ENCODE measurements around the gene DPF3. TPM values are rescaled to one million over a fixed set of nuclear protein-coding genes. Genes with fewer than 3 reads are reported as not detected.

The DPF3 gene
- total RNA-seq, 1 experiment from 2014 or later = not detected

GRCh38 chr14:72619111-72619571 is 274.8 kb downstream of the DPF3 start:
- DNase-seq (ENCODE audit: low spot score) = no peak
- in situ Hi-C loops (cut with HindIII; ENCODE audit: low sequenced_read_pairs) = no loop called here

- in situ Hi-C loops (cut with HindIII; ENCODE audit: low sequenced_read_pairs) = no loop called here
- no peak for DNase-seq (ENCODE audit: low spot score)
Observed at GRCh38 chr14:72618424-72618823, 275.5 kb downstream of the DPF3 start.

- in situ Hi-C loops (cut with HindIII; ENCODE audit: low sequenced_read_pairs) = no loop called here
- peak; percentile 81 for DNase-seq (ENCODE audit: low spot score)
Observed at GRCh38 chr14:72617391-72618031, 276.4 kb downstream of the DPF3 start.

- no peak for DNase-seq (ENCODE audit: low spot score)
- in situ Hi-C loops (cut with HindIII; ENCODE audit: low sequenced_read_pairs) = no loop called here
Observed at GRCh38 chr14:72616811-72617210, 277.1 kb downstream of the DPF3 start.

GRCh38 chr14:72616294-72616693 is 277.6 kb downstream of the DPF3 start:
- no peak for DNase-seq (ENCODE audit: low spot score)
- in situ Hi-C loops (cut with HindIII; ENCODE audit: low sequenced_read_pairs) = no loop called here

GRCh38 chr14:72615451-72616121 is 278.3 kb downstream of the DPF3 start:
- in situ Hi-C loops (cut with HindIII; ENCODE audit: low sequenced_read_pairs) = no loop called here
- DNase-seq (ENCODE audit: low spot score) = peak; percentile 46

GRCh38 chr14:72614891-72615415 is 278.9 kb downstream of the DPF3 start:
- in situ Hi-C loops (cut with HindIII; ENCODE audit: low sequenced_read_pairs) = no loop called here
- DNase-seq (ENCODE audit: low spot score) = no peak

- no peak for DNase-seq (ENCODE audit: low spot score)
- in situ Hi-C loops (cut with HindIII; ENCODE audit: low sequenced_read_pairs) = no loop called here
Observed at GRCh38 chr14:72614365-72614764, 279.5 kb downstream of the DPF3 start.

- in situ Hi-C loops (cut with HindIII; ENCODE audit: low sequenced_read_pairs) = no loop called here
- DNase-seq (ENCODE audit: low spot score) = no peak
Observed at GRCh38 chr14:72613975-72614319, 280.0 kb downstream of the DPF3 start.

- peak; percentile 62 for DNase-seq (ENCODE audit: low spot score)
- in situ Hi-C loops (cut with HindIII; ENCODE audit: low sequenced_read_pairs) = no loop called here
Observed at GRCh38 chr14:72613231-72613974, 280.5 kb downstream of the DPF3 start.

GRCh38 chr14:72612041-72612440 is 281.9 kb downstream of the DPF3 start:
- in situ Hi-C loops (cut with HindIII; ENCODE audit: low sequenced_read_pairs) = no loop called here
- DNase-seq (ENCODE audit: low spot score) = peak; percentile 95

GRCh38 chr14:72611506-72611905 is 282.4 kb downstream of the DPF3 start:
- in situ Hi-C loops (cut with HindIII; ENCODE audit: low sequenced_read_pairs) = no loop called here
- no peak for DNase-seq (ENCODE audit: low spot score)

- DNase-seq (ENCODE audit: low spot score) = peak; percentile 34
- in situ Hi-C loops (cut with HindIII; ENCODE audit: low sequenced_read_pairs) = no loop called here
Observed at GRCh38 chr14:72610831-72611200, 283.1 kb downstream of the DPF3 start.

- no peak for DNase-seq (ENCODE audit: low spot score)
- in situ Hi-C loops (cut with HindIII; ENCODE audit: low sequenced_read_pairs) = no loop called here
Observed at GRCh38 chr14:72610096-72610830, 283.6 kb downstream of the DPF3 start.

- in situ Hi-C loops (cut with HindIII; ENCODE audit: low sequenced_read_pairs) = no loop called here
- no peak for DNase-seq (ENCODE audit: low spot score)
Observed at GRCh38 chr14:72609205-72609916, 284.5 kb downstream of the DPF3 start.

GRCh38 chr14:72608391-72609204 is 285.3 kb downstream of the DPF3 start:
- DNase-seq (ENCODE audit: low spot score) = no peak
- in situ Hi-C loops (cut with HindIII; ENCODE audit: low sequenced_read_pairs) = no loop called here

- no peak for DNase-seq (ENCODE audit: low spot score)
- in situ Hi-C loops (cut with HindIII; ENCODE audit: low sequenced_read_pairs) = no loop called here
Observed at GRCh38 chr14:72607386-72608130, 286.3 kb downstream of the DPF3 start.
